NCI-H1694 treated with DMSO at 0.1 percent for 48 hours (cell line): ENCODE data around the gene STEAP1.
"Not testable (repeated sequence)": the region's sequence is repeated elsewhere in the genome, so short reads cannot be mapped to it uniquely, and the experiment has no call there.

Experiments
- DNase-seq: peaks from one replicate; lab custom pipeline; 2025; lab: John Stamatoyannopoulos, UW

Gene STEAP1

DNA sequence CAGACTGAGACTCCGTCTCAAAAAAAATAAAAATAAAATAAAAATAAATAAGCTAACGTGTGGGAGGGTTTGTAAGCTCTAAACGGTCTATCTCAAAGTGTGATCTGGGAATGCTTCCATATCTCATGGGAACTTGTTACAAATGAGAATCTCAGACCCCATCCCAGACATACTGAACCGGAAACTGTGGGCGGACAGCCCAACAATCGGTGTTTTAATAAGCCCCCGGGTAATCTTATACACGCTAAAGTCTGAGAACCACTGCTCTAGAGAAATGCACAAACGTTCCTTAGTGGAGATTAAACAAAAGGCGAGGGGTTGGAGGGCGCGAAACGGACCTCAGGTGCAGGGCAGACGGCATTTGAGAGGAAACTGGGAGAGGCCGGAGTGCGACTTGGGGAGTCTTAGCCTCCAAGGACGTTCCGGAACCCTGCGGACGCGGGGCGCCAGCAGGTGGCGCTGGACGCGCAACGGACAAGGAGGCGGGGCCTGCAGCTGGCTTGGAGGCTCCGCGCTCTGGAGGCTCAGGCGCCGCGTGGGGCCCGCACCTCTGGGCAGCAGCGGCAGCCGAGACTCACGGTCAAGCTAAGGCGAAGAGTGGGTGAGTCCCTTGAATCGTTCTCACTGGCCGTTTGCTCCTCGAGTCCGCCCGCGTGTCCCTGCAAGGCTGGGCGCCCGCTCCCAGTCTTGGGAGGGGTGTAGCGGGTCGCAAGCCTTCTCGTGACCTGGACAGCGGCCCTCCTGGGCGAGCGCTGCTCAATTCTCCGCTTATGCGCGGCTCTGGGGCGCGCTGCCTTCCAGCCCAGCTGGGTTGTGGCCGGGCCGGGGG is at the start of gene STEAP1:
STEAP1 (plus strand) TSS at position 527 of the 829 bp plus-strand sequence. CDS start 5,320 bp downstream, outside the sequence.
- DNase-seq: peak; percentile 23

DNA sequence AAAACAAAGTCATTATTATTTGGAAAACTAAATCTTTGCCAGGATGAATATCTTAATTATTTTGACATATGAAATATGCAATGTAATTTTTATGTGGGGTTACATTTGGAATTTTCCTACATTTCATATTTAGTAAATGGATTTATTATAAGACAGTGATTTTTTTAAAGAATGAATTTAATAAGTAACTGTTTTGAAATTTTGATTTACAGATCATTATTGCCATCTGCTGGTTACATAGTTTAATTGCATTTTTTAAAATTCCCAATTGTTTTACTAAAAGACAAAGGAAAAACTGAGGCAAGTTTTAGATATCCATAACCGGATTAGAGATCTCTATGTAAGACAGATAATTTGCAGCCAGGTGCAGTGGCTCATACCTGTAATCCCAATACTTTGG is 39.3 kb upstream of the STEAP1 start:
- peak; percentile 10 for DNase-seq

DNA sequence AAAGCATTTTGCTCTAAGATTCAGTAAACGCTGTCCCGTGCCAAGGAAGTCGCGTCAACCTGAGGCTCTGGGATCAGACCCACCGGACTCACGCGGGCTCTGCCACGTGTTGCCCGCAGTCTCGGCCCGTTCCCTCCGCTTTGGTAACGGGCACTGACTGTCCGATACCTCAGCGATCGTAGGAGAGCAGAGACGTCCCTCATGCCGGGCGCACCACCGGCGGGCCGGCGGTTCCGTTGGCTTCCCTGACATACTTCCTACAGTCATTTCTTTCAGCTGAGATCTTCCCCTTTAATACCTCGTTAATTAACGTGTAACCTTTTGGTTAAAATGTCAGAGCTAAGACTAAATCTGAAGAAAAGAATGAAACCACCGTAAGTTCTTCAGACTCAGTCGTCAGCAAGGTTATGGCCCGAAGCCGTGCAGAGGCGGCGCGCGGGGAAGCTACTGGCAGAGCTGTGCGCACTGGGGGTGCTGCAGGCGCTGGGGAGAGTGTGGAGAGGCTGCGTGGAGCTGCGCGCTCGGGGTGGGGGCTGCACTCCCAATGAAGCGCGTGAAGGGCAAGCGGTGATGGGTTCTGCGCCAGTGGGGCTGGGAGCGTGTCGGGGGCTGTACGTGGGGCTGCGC is 35.6 kb upstream of the STEAP1 start:
- DNase-seq: not testable (repeated sequence)

DNA sequence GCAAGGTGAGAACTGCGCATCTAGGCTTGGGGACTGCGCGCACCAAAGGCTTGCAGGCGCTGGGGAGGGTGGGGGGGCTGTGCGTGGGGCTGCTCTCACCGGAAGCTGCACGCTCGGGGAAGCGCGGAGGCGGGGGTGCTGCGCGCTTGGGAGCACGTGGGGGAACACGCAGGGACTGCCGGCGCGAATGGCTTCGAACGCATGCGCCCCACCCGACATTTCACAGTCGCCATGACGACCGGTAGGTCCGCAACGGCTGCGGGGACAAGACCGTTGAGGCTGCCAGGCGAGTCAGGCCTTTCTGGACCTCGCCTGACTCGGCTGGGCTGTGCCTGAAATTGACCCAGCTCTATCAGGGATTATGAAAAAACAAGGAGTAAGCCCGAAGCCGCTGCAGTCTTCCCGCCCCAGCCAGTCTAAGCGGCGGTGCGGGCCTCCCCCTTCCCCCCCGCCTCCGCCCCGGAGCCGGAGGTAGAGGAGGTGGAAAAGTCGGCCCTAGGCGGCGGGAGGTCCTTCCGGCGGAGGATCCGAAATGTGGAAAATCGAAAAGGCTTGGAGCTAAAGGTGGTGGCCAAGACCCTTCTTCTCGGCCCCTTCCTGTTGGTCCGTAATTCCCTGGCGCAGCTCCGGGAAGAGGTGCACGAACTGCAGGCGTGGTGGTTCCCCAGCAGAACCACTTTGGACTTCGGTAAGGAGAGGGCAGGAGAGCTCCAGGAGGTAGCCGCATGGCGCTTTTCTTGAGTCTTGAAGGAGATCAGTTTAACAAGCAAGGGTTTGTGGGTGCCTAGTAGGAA is 34.9 kb upstream of the STEAP1 start:
- DNase-seq: no peak

DNA sequence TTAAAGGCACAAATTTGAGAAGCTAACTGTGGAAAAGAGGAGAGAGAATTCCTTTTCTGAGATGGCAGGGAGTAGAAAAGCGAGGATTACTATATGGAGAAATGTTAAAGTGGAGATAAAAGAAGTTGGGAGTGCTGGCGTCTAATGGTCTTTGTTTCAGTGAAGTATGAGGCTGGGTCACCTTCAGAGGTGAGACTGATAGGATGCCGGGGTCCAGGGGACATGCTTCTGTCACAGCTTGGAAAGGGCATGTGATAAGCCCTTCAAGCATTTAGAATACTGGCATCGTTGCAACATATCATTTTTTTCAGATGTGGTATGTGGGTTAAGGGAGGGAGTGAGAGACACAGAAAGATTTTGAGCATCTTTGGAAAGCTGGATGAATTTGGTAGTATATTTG is 34.1 kb upstream of the STEAP1 start:
- DNase-seq: not testable (repeated sequence)

DNA sequence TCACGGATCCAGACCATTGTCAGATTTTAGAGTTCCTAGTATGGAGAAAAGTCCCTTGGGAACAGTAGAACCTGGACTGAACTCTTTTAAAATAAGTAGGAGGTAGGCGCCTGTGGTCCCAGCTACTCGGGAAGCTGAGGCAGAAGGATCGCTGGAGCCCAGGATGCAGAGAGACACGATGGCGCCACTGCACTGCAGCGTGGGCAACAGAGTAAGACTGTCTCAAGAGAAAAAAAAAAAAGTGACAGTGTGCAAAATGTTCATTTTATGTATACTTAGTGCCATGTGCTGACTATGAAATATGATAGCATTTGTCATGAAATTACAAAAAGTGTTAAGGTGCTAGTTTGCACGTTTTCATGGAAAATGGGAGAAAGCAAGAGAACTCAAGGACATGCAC is 22.5 kb upstream of the STEAP1 start:
- not testable (repeated sequence) for DNase-seq

DNA sequence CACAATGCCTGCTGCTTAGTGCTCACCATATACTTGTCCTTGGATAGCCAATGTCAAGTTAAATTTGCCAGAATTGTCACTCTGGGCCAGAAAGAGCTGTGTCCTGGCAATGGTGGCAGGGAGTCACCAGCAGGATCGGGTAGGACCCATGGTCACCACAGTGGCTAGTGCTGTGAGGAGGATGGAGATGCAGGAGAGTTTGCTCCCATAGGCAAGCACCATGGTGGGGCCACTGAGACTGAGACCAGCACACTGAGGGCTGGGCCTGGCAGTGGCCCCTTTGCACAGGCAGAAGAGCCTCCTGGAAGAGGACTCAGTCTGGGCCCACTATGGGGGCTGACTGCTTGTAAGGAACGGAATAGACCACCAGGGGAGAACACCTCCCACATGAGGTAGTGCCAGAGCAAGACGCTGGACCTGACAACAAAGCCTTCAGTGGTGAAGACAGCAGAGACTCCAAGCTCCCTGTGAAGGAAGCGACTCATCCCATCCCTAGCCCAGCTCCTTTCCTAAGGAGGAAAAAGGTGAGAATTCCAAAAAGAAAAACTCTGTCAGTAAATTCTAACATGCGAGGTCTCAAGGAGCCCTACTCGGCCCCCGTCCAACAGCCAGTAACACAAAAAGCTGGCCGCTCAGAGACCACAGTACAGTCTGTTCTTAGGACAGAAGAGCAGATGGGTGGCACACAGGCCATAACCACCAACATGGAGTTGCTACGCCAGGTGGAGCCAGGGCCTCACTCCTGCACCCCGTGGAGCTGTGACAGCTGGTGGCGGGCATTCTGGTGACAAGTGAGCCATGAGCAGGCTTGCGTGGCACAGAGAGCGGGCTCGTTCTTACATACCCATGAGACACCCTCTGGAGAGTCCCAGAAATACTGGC is 6.9 kb upstream of the STEAP1 start:
- peak; percentile 18 for DNase-seq

DNA sequence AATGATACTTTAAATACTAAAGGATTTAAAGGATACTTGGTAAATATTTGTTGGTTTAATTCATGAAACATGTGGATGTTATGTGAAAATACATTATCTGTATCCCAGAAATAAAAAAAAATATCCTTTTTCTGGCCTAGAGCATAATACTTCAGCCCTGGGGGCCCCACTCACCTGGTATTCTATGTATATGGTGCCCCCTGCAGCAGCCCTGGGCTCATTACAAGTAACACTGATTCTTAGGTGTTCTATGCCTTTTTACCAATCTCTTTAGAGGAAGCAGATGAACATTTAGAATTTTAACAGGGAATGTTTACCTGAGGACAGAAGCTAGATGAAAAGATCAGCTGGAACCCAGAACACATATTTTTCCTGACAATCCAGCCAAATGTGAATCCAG is 4.8 kb upstream of the STEAP1 start:
- peak; percentile 20 for DNase-seq

DNA sequence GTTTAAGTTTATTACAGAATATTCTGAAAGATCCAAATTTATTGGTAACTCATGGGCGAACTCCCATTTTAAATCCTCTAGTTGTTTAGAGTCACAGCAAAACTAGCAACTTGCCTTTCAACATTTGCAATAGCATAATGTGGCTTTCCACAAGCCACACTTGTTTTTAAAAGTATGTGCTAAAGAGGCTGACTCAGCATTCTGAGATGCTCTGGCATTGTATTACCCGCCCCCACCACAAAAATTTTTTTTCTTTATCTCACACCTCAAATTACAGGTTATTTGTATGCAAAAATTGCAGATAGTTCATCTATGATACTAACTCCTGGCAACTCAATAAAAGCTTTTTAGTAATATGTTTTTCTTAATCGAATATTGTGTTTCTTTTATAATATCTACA is 2.4 kb upstream of the STEAP1 start:
- DNase-seq: not testable (repeated sequence)

DNA sequence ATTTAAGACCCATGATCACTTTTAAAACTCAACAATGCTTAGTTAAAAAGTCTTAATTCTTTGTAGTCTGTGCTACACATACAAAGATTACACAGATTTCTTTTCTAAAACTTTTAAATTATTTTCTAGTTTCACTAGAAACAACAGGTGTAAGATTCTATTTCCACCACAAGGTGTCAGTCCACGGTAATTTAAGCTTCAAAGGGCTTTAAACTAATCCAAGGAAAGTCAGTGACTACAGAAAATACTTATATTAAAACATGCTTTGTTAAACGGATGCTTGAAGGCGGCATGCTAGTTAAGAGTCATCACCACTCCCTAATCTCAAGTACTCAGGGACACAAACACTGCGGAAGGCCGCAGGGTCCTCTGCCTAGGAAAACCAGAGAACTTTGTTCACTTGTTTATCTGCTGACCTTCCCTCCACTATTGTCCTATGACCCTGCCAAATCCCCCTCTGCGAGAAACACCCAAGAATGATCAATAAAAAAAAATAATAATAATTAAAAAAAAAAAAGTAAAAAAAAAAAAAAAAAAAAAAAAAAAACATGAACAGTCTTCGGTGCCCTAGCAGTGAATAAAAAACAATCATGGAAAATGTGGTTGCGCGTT is 1.5 kb upstream of the STEAP1 start:
- peak; percentile 52 for DNase-seq

DNA sequence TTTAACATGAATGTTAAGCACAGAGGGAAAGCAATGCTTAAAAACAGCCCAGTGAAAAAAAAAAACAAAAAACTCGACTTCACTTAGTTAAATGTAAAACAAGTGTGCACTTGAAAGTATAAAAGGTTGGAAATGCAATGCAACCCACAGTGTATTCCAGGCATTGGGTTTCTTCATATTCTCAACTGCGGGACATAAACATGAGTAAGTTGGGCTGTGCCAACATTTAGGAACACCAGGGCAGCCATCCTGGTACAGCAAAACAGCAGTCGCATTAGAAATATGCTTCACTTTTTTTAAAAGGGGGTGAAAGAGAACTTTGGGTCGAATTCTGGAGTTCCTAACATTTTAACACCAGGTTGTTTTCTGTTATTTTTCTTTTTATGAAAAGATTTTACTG is 937 bp downstream of the STEAP1 start:
- DNase-seq: no peak

DNA sequence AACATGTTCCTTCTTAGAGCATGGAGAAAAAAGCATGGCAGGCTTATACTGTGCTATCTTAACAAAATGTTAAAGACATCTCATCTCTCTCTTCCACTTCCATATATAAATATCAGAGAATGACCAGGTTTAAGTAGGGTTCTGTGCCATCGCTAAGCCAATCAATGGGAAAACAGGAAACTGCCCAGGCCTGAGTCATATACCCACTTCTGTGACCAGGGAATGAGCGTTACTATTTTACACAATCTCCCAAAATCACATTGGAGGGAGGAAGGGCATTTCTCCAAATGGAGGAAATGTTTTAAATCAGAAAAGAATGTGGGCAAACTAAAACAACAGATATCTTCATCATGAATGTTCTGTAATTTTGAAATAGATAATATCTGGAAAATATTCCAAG is 3.1 kb downstream of the STEAP1 start:
- not testable (repeated sequence) for DNase-seq

DNA sequence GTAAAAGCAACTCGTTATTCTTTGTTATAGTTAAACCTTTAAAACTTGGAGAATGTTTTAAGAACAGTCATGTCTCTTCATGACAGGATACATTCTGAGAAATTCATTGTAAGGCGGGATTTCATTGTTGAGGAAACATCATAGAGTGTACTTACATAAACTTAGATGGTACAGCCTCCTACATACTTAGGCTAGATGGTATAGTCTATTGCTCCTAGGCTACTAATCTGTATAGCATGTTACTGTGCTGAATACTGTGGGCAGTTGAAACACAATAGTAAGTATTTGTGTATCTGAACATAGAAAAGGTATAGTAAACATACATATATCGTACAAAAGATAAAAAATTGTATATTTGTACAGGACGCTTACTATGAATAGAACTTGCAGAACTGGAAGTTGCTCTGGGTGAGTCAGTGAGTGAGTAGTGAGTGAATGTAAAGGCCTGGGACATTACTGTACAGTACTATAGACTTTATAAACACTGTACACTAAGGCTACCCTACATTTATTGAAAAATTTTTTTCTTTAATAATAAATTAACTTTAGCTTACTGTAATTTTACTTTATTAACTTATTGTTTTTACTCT is 3.6 kb downstream of the STEAP1 start:
- not testable (repeated sequence) for DNase-seq

DNA sequence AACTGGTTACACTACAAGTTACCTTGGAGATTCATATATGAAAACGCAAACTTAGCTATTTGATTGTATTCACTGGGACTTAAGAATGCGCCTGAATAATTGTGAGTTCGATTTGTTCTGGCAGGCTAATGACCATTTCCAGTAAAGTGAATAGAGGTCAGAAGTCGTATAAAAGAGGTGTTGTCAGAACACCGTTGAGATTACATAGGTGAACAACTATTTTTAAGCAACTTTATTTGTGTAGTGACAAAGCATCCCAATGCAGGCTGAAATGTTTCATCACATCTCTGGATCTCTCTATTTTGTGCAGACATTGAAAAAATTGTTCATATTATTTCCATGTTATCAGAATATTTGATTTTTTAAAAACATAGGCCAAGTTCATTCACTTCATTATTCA is 9.3 kb downstream of the STEAP1 start:
- no peak for DNase-seq

DNA sequence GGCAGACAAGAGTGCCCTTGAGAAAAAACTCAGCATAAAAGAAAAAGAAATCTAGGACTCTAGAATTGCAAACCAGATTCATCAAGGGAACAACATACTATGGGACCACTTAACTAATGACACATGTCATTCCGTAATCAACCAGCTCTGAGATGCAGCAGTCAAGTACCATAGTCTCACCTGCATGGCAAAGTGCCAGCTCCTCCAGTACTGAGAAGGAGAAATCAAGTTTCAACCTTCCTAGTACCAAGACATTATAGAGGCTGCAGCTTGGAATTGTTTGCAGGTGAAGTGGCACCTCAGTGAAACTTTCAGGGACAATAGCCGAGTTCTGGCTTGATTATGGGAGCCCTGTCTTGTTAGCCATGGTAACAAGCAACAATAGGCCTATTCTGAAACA is 11.5 kb downstream of the STEAP1 start:
- no peak for DNase-seq

DNA sequence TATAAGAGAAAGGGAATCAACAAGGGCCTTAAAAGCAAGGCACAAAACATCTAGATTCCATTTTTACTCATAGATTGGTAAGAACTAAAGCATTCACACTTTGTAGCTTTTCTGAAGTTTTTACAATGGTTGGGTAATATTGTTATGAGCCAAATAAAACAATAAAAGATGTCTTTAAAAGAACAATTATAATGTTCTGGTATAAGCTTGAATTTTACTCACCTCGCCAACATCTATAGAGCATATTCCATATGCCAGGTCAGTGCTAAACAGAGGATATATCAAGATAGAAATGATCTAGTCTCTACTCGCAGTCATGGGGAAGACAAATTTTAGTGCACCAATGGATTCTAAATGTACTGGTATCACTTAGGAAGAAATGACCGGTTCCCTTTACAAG is 11.9 kb downstream of the STEAP1 start:
- DNase-seq: no peak

DNA sequence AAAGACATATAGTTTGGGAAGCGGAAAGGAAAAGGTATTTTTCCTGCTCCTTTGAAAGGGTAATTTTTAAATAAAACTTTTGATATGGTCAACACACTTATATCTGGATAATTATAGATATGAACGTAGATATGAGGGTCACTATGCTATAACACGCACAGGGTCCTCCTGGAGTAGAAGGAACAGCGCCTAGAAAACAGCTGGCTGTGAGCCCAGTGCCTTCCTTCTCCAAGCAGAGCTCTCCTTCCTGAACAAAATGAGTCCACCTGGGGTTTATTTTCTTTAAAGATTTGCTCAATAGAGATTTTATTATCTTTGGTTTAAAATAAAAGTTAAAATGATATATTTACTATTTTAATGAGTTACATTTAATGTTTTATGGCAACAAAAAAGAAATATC is 13.1 kb downstream of the STEAP1 start:
- no peak for DNase-seq

DNA sequence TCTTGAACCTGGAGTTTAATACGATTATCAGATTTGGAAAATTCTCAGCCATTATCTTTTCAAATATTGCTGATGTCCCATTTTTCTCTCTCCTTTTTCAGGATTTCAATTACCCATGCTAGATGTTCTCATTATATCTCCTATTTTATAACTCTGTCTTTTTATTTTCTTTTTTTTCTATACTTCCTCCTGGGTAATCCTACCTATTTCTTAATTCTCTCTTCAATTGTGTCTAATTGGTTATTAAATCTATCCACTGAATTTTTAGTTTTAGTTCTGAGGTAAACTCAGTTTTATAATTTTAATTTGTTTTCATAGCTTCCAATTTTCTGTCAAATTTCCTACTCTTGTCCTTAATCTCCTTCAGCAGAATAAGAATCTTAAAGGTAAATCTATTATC is 15.6 kb downstream of the STEAP1 start:
- DNase-seq: no peak

DNA sequence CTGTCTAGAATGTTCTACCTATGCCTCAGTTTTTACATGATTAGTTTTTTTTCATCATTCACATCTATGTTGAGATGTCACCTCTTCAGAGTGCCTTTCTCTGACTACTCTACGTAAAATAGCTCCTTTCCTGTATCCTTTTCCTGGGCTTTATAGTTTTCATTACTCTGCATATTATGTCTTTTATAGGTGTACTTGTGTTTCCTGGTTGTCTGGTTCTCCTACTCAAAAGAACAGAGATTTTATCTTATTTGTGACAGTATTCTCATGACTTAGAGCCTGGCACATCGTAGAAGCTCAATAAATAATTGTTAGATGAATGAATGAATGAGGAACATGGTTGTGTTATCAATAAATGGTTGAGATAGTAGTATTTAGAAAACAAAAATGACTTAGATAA is 17.9 kb downstream of the STEAP1 start:
- no peak for DNase-seq

DNA sequence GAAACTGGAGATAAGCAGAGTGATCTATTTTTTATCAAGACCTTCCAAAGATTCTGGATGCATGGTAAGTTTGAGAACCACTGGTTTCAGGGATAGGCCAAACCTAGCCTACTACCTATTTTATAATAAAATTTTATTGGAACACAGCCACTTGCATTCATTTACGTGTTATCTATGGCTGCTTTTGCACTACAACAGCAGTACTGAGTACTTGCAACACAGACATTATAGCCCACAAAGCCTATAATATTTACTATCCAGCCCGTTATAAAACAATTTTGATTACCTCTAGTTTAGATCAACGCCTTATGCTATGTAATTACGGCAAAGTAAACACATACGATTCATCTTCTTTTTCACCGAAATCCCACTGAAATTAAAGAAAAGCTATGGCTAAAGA is 18.4 kb downstream of the STEAP1 start:
- no peak for DNase-seq
